GM19452 (cell line): ENCODE measurements around the gene TDO2.
"Not testable (repeated sequence)": the region's sequence is repeated elsewhere in the genome, so short reads cannot be mapped to it uniquely, and the experiment has no call there.

Experiments used
- ATAC-seq: cut with Tn5 transposase; IDR thresholded peaks from one replicate; pipeline ENCODE4 v1.9.1; 2021; ENCODE audit not compliant: unreplicated experiment

The TDO2 gene

DNA sequence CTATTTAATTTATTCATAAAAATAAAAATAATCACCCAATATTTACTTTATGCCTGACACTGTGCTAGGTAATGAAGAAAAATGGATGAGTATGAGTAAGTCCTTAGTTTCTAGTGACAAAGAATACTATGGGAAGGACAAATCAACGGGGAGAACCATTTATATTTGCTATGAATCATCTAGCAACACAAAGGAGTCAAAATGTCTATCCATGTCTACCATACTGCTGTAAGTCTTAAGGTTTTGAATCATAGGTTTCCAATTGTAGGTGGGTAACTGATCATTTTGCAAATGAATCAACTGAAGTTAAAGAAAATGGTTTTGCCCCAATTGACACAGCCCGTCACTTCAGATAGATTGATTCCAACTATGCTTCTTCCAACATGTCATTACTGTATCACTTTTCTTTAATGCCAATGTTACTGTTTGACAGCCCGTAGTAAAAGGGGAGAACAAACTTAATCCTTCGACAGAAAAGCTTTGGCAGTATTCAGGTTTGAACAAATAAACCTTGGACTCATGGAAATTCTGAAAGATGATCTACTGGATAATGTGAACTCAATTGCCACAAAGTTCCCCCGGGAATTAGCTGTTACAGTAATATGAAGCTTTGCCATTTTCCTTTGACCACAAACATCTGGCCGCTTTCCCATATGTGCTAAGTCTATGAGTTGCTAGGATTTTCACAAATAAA lies 3.2 kb downstream of the TDO2 start:
- no peak for ATAC-seq

DNA sequence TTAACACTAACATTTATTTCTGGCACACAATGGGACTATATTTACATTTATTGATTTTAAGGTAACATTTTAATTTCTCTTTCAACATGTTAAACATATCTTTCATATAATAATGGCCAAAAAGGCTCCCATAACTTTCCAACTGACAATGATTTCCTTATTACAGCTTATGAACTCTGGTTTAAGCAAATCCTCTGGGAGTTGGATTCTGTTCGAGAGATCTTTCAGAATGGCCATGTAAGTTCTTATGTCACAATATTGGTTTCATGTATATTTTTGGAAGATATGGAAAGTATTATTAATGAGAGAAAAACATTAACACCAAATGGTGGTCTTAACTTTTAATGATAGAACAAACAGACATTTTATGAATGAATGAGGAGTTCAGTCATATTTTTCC lies 4.1 kb downstream of the TDO2 start:
- ATAC-seq = no peak

DNA sequence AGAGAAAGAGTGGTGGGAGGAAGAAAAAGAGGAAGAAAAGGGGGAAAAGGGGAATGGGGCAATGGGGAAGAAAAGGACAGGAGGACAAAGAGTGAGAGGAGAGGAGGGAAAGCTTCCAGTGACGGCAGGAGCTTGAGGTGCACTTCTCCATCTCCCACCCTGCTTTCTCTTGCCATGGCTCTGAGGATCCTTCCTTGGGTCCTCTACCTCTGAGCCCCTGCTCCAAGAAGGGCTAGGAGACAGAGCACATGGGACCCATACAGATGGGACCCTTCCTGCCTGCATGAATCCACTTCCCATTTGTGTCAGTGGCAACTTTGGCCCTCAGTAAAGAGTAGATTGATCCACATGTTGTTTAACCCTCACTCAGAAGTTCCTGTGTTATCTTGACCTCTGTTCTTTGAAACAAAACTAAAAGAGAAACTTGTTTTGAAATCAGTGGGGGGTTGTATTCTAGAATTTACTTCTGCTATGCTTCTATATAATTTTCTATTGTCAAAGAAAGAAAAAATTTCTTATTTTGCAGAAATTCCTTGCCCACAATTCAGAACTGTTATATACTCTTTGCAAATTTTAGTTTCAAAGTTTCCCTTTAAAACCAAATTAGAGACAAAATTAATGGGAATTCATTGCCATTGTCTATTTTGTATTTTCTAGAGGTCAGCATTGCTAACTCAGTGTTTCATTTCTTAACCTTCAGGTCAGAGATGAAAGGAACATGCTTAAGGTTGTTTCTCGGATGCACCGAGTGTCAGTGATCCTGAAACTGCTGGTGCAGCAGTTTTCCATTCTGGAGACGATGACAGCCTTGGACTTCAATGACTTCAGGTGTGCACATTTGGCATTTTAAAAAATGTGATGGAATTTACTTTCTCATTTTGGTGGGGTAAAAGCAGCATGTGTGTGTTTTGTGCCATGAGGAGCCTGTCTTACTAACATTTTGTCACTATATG lies 5.0 kb downstream of the TDO2 start:
- ATAC-seq = peak; percentile 61

DNA sequence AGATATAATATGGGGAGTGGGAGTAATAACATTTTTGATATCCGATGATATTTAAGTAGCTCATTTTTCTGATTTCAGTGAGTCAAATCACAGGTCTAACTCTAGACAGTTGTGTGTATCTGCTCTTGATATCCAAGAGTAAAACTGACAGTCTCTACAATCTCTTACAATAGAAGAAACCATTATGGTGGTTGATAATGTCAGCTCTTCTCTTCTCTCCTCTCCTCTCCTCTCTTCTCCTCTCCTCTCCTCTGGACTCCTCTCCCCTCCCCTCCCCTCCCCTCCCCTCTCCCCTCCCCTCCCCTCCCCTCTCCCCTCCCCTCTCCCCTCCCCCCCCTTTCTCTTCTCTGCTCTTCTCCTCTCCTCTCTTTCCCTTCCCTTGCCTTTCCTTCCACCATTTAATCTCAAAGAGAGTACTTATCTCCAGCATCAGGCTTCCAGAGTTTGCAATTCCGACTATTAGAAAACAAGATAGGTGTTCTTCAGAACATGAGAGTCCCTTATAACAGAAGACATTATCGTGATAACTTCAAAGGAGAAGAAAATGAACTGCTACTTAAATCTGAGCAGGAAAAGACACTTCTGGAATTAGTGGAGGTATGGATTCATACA lies 6.2 kb downstream of the TDO2 start:
- no peak for ATAC-seq

DNA sequence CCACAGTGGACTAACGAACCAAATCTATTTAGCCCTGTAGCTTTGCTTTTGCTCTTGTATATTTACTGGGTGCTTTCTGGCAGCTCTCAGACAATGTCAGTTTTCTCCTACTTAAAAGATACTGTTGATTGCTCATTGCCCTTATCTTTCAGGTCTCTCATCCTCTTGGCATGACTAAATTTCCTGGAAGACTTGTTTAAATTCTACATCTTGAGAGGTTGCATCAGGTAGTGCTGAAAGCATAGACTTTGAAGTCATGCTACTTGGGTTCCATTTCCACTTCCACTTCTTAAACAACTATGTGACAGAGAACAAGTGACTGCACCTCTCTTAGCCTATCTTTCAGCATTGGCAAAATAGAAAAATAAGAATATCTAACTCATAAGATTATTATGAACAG lies 8.4 kb downstream of the TDO2 start:
- no peak for ATAC-seq

DNA sequence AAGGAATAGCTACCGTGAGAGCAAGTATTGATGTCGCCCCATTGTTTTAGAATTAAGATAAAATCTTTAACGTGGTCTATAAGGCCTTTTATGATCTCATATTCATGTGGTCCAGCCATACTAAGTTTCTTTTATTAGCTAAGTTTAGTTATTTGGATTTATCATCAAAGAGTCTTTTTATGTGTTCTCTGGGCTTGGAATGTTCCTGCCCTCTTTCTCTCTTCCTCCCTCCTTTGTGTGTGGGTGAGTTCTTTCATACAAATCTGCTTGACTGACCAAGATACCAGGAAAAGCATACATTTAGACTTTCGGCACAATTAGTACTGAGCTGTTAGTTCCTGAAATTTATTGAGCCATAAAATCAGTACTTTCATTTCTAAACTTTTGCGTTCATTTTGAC lies 11.3 kb downstream of the TDO2 start:
- no peak for ATAC-seq

DNA sequence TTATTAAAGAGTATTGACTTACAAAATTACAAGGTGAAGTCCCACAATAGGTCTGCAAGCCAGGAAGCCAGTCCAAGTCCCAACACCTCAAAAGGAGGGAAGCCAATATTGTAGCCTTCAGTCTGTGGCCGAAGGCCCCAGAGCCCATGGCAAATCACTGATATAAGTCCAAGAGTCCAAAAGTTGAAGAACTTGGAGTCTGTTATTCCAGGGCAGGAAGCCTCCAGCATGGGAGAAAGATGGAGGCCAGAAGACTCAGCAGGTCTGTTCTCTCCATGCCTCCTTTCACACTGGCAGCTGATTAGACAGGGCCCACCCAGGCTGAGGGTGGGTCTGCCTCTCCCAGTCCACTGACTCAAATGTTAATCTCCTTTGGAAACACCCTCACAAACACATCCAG lies 18.1 kb downstream of the TDO2 start:
- no peak for ATAC-seq

DNA sequence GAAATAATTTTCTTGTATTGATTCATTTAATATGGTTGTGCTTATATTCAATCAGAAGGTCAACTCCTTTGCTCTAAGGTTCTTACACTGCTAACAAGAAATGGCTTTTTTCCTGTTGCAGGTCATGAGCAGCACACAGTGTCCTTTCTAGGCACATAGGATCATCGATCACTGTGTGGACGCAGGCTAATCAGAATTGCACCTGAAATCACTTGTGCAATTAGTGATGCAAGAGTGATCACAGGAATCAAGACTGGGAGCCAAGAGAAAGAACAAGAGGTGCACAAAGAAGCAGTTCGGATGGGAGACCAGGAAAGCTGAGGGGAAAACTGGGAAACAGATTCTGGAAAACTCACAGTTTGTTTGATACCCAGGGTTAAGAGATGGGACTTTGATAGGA lies 21.1 kb downstream of the TDO2 start:
- no peak for ATAC-seq

DNA sequence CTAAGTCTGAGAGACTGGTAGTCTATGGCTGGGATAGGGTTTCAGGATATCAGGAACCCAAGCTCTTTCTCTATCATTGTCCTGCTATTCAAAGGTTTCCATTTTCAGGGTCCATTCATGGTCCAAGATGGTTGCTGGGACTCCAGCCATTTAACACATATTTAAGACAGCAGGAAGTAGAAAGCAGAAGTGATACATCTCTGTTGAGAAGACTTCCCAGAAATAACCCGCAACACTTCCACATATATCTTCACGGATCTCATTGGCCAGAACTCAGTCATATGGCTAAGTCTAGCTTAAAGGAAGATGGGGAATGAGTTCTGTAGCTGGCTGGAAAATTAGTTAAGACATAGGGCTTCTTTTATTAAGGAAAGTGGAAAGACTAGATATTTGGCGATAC lies 26.3 kb downstream of the TDO2 start:
- peak; percentile 58 for ATAC-seq

DNA sequence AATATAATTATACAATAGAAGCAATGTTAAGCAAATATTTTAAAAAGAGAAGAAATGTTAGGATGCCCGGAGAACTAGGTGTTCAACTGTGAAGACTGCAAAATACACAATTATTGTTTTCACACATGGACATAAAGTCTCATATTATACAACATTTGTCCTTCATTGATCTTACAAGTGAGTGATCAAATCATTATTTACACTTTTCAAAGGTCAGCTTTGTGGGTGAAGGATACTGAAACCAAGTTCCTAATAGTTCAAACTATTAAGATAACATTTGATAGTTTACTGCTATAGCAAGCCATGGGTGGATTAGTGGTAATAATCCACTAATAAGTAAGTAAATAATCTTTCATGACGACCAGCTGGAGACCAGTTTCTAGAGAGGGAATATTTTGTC lies 26.8 kb downstream of the TDO2 start:
- no peak for ATAC-seq

DNA sequence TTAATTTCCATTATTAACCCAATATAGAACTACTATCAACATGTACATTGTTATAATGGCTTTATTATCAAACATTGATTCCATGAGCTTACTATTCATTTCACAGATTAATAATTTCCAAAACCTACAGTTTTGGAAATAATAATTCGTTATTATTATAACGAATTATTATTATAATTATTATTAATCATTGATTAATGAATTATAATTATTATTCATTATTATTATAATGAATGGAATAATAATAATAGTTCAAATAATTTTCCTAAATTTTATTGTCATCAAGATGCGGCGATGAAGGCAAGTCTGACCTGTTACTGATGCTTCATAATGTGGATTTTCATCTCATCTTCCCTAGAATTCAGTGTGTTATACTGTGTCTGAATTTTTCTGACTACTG lies 28.1 kb downstream of the TDO2 start:
- ATAC-seq = no peak

DNA sequence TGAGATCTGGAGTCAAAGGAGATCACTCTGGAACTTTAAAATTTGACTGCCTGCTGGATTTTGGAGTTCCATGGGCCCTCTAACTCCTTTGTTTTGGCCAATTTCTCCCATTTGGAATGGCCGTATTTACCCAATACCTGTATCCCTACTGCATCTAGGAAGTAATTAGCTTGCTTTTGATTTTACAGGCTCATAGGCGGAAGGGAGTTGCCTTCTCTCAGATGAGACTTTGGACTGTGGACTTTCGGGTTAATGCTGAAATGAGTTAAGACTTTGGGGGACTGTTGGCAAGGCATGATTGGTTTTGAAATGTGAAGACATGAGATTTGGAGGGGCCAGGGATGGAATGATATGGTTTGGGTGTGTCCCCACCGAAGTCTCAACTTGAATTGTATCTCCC lies 31.1 kb downstream of the TDO2 start:
- not testable (repeated sequence) for ATAC-seq

DNA sequence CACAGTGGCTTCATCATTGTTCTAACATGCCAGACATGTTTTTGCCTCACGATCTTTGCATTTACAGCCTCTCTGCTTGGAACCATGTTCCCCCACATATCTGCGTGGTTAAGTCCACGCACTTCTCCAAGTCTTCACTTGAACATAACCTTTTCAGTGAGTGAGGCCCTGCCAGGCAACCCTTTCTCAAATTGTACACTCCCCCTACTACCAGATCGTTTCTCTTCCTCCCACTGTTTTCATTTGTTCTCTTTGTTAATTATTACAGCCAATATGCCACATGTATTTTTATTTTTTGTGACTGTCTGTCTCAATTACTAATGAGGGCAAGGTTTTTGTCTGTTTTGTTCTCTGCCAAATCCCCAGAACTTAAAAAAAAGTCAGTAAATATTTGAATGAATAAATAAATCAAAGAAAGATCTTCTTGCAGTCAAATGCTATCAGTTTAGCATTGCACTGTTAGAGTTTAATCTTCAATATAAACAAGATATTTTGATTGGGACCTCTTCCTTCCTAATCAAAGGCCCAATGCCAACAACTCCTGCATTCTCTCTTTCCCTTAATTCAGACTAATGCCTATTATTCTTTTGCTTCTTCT lies 32.0 kb downstream of the TDO2 start:
- no peak for ATAC-seq

DNA sequence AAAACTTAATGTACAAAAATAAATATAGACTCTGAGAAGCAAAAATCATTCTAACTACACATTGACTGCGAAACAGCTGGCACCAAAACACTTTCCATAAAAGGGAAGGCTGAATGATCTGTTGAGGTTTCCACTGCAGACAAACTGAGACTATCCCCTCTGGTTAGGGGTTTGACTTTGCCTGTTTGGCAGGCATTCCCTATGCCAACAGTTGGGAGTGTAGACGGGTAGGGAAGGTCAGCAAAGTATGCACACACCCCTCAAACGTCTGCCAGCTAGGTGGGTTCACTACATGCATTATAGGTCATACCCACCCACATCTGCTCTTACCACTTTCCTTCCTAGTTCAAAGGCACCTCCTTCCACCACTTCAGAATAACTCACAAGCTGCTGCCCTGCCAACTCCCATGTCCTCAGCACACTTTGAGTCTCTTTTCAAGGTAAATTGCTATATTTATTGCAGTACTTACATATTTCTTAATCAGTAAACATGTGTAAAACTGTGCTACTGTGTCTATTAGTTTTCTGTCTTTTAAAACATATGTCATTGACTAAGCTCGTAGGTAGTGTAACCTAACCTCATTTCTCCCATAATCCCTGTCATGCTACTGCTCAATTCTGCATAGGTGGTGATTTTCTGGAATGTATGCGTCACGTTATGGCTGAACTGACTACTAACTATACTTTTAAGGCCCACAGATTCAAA lies 37.7 kb downstream of the TDO2 start:
- ATAC-seq = no peak

DNA sequence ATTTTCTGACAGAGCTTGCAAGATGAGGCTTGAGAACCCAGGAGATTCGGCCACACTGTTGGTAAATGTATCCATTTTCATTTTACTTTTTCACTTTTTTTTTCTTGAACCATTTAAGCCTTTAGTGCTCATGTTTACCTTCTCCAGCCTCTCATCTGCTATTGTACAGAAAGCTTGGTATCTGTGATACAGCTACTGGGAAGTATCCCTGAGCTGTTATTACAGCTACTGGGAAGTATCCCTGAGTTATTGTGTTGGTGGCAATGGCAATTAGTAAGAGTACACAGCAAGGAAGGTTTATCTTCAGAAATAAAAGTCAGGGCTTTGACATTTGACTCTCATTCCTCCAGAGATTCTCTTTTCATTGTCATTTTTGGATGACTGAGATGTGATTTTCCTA lies 38.3 kb downstream of the TDO2 start:
- ATAC-seq = no peak

DNA sequence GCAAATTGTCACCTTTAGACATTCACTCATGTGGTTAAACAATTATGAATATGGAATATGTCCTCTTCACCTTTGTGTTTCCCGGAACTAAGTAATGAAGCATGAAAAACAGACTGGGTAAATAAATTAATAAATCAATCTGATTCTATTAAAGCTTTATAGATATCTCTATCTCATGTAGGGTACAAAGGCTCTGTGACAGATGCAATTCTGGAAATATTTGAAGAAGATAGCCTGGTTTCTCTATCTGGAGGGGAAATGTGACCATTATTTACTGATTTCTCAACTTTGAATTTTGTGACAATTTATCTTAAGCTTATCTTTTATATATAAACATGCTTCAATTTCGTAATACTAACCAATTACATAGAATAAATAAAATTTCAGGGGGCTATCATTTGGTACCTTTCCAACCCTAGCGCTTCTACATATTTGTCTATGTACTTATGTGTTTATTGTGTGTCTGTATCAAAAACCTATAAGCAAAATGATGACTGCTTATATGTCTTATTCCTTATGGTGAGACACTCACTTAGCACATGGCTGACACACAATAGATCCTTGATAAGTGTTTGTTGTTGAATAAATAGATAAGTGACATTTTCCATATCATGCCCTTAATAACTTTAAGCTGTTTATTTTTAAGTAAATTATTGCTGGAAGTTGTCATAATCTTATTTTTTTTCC lies 40.3 kb downstream of the TDO2 start:
- ATAC-seq = no peak

DNA sequence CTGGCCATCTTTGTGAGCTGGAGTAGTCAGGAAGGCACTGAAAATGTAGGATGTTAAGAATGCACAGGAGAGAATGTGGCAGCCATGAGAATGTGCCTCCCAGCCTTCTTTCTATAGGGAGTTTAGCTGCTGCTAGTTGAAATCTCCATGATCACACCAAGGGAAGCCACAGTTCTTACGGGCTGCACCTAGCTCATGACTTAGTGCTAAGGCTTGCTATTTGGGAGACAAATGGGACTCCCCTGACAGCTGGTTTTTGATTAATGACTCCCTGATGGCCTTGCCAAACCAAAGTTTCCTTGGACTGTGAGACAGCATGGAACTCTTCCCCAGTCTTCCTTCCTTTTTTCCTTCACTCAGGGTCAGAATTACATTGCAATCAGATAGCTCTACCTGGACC lies 41.0 kb downstream of the TDO2 start:
- no peak for ATAC-seq

DNA sequence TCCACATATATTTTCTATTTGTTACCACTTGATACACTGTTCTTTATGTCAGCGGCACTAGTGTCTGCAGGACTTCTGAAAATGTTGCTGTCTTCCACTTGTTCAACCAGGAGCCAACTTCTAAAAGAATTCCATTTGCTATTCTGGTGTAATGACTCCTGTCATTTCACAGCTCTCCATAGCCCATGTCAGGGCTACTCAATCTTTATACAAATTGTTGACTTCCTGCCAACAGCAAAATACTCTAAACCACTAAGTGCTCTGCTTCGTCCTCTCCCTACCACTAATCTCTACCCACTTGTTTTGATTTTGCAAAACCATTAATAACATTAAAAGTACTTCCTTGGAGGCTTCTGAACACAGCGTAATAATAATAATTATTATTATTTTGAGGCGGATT lies 43.0 kb downstream of the TDO2 start:
- no peak for ATAC-seq

DNA sequence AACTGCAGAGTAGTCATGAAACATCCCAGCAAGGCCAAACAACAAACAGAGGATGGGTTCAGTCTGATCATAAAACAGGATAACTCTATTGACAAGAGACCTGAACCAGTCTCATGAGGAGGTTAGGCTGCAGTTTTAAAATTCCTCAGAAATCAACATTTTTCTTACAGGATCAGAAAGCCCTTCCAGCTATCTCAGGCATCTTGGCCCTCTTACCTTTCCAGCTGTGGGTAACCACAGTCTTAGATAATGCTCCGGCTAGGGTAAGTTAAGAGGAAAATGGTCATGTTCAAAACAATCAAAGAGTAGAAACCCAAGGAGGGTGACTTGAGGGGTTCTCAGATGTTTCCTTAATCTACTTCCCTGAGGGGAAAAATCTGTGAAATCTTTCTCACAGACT lies 45.0 kb downstream of the TDO2 start:
- ATAC-seq = no peak

DNA sequence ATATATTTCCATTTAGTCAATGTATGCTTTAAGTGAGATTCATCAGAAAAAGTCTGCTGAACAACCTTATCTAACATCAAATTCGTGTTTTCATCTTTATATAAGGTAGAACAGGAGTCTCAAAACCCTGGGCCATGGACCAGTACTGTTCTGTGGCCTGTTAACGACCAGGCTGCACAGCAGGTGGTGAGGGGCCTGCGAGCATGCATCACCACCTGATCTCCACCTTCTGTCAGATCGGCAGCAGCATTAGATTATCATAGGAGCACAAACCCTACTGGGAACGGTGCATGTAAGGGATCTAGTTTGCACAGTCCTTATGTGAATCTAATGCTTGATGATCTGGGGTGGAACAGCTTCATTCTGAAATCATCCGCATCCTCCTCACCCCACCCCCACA lies 47.0 kb downstream of the TDO2 start:
- no peak for ATAC-seq
